DND-41 (cell line): Measurements from ENCODE around the gene PEX14.

Source experiments
- ATAC-seq: fragments of 200-7000 bp; cut with Tn5 transposase; 3 replicates; pipeline ENCODE4 v1.9.1; 2021; ENCODE audit warnings: low read depth; ENCODE audit not compliant: insufficient read depth
- DNase-seq: peaks from one replicate; pipeline ENCODE4 v3.0.0-alpha.2; 2020
- H2AFZ ChIP-seq: 2 replicates; pipeline ENCODE4 v1.6.0; 2012; ENCODE audit warnings: low read depth, low read length
- H3K27ac ChIP-seq: 2 replicates; pipeline ENCODE4 v1.5.1; 2012; ENCODE audit warnings: low read length, inconsistent platforms
- H3K27me3 ChIP-seq: fragments of 200-600 bp; sonication (generic); 2 replicates; pipeline ENCODE4 v1.6.0; 2012; ENCODE audit warnings: low read length, mild to moderate bottlenecking, inconsistent platforms; ENCODE audit not compliant: insufficient read depth, poor library complexity
- H3K36me3 ChIP-seq: 2 replicates; pipeline ENCODE4 v1.5.1; 2012; ENCODE audit warnings: low read length, inconsistent platforms; ENCODE audit not compliant: insufficient read depth
- H3K4me1 ChIP-seq: 2 replicates; pipeline ENCODE4 v1.5.1; 2012; ENCODE audit warnings: mild to moderate bottlenecking, low read length; ENCODE audit not compliant: insufficient read depth
- H3K4me2 ChIP-seq: 2 replicates; pipeline ENCODE4 v1.6.0; 2012; ENCODE audit warnings: mild to moderate bottlenecking, moderate library complexity, low read length, inconsistent platforms; ENCODE audit not compliant: insufficient read depth
- H3K4me3 ChIP-seq, 2 experiments: fragments of 200-600 bp in 1 of 2; shearing (Covaris generic) in 1 of 2; 2 replicates each; pipeline ENCODE4 v1.5.1; 2012 to 2016; ENCODE audit warnings: inconsistent platforms in 2 of 2, low read length in 2 of 2, mild to moderate bottlenecking in 2 of 2, low read depth in 1 of 2, moderate library complexity in 1 of 2
- H3K79me2 ChIP-seq: 2 replicates; pipeline ENCODE4 v1.6.0; 2012; ENCODE audit warnings: low read length, inconsistent platforms; ENCODE audit not compliant: insufficient read depth
- H3K9ac ChIP-seq: 2 replicates; pipeline ENCODE4 v1.6.0; 2012; ENCODE audit warnings: low read depth, mild to moderate bottlenecking, inconsistent platforms, low read length, moderate library complexity
- H3K9me3 ChIP-seq: 2 replicates; pipeline ENCODE4 v1.5.1; 2012; ENCODE audit warnings: low read length, moderate library complexity, mild to moderate bottlenecking, inconsistent platforms; ENCODE audit not compliant: insufficient read depth, severe bottlenecking
- H4K20me1 ChIP-seq: 2 replicates; pipeline ENCODE4 v1.6.0; 2012; ENCODE audit warnings: low read length; ENCODE audit not compliant: insufficient read depth
- EZH2 ChIP-seq: IDR thresholded peaks from 3 replicates; pipeline ENCODE4 v1.6.1; 2012; ENCODE audit warnings: borderline replicate concordance, low read depth, mild to moderate bottlenecking, moderate library complexity, low read length, inconsistent platforms; ENCODE audit not compliant: severe bottlenecking
- TF ChIP-seq, protein P1 (sequence below): IDR thresholded peaks from 2 replicates; pipeline ENCODE4 v1.5.1; 2012; ENCODE audit warnings: borderline replicate concordance, low read length, moderate library complexity, mild to moderate bottlenecking; ENCODE audit not compliant: poor library complexity, severe bottlenecking; ENCODE audit errors: extremely low read depth

PEX14 gene

GRCh38 chr1:10643607-10644306, 169.0 kb downstream of the PEX14 start:
- TF ChIP-seq, protein P1, sequence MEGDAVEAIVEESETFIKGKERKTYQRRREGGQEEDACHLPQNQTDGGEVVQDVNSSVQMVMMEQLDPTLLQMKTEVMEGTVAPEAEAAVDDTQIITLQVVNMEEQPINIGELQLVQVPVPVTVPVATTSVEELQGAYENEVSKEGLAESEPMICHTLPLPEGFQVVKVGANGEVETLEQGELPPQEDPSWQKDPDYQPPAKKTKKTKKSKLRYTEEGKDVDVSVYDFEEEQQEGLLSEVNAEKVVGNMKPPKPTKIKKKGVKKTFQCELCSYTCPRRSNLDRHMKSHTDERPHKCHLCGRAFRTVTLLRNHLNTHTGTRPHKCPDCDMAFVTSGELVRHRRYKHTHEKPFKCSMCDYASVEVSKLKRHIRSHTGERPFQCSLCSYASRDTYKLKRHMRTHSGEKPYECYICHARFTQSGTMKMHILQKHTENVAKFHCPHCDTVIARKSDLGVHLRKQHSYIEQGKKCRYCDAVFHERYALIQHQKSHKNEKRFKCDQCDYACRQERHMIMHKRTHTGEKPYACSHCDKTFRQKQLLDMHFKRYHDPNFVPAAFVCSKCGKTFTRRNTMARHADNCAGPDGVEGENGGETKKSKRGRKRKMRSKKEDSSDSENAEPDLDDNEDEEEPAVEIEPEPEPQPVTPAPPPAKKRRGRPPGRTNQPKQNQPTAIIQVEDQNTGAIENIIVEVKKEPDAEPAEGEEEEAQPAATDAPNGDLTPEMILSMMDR: no peak
- TF ChIP-seq EZH2: no peak
- no peaks in the 10 kb centered on the region; the same call in 1 of the 2 replicates for H4K20me1 ChIP-seq
- H3K4me2 ChIP-seq: no peak overlapping the region
- no peaks in the 10 kb centered on the region for H3K79me2 ChIP-seq
- no peak overlapping the region for H3K4me3 ChIP-seq
- H3K36me3 ChIP-seq: peaks cover 21% of the 10 kb centered on the region
- H3K9ac ChIP-seq: no peak overlapping the region
- no peak overlapping the region for H3K27ac ChIP-seq
- no peaks in the 10 kb centered on the region for H3K27me3 ChIP-seq
- H2AFZ ChIP-seq: no peak overlapping the region
- ATAC-seq (no peak), DNase-seq (no peak)
- H3K4me1 ChIP-seq: no peaks in the 10 kb centered on the region
- H3K9me3 ChIP-seq: no peaks in the 10 kb centered on the region

DNA sequence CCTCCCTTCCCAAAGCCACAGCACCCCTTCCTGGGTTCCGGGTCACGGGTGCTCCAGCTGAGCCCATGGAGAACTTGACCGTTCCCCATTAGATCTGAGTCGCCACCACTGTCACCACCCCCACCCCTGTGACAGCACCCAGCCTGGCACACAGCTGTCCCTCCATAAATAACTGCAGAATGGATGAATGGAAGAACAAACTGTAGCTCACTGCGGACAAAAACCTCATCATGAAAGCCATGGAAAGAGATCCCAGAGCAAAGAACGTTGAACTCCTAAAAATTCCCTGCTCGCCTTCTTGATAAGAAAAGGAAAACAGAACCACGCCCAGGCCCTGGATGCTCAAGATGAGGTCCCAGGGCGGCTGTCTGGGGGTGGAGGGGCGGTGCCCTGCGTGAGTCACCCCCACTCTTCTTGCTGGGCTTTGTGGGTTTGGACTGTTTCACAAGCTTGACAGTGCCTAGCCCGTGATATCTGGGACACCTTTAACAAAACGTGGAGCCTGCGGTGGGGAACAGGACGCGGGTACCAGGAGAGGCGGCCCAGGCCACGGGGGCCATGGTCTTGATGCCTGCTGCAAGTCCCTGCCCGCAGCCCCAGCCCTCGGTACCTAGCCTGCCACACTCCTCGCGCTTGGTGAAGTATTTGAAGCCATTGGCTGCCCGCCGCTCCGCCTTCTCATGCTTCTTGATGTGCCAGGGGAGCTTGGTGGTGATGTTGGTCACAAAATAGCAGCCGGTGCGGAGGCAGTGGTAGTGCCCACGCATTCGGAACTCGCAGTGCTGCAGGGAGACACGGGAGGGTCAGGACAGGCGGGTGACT, 169.8 kb downstream of the PEX14 start:
- Histone ChIP-seq H3K36me3 (peaks cover 18% of the 10 kb centered on the region), H3K27ac (no peak overlapping the region), H3K27me3 (no peaks in the 10 kb centered on the region), H3K9ac (no peak overlapping the region), H3K4me3 (no peak overlapping the region), H4K20me1 (no peaks in the 10 kb centered on the region; the same call in 1 of the 2 replicates), H2AFZ (no peak overlapping the region), H3K4me1 (no peaks in the 10 kb centered on the region), H3K79me2 (no peaks in the 10 kb centered on the region), H3K4me2 (no peak overlapping the region), H3K9me3 (no peaks in the 10 kb centered on the region)
- no peak for DNase-seq
- ATAC-seq: no peak
- TF ChIP-seq, protein P1: no peak
- TF ChIP-seq EZH2: no peak

DNA sequence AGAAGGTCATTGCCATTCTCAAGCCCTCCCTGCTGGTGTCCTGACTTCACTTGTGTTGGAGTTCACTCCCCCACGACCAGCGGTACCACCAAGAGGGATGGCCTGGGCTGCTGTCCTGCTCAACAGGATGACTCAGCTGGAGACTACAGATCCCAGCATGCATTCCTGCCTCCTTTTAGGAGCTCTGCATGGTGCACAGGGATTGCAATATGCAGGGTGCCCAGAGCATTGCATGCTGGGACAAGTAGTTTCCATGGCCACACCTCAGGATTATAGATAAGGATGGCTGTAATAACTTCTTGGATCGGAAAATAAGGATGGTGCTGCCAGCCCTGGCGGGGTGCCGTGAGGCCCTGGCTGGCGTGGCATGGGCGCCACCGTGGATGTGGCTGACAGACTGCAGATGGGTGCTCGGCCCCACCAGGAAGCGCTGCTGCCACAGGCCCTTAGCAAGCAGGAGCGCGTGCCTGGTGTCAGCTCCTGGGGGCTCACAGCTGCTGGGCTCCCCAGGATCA, 171.7 kb downstream of the PEX14 start:
- no peak overlapping the region for H3K9ac ChIP-seq
- H3K4me1 ChIP-seq: no peaks in the 10 kb centered on the region
- no peak for DNase-seq
- ATAC-seq: peak; percentile 44; the same call in 2 of the 3 replicates
- no peaks in the 10 kb centered on the region for H3K27me3 ChIP-seq
- H3K79me2 ChIP-seq: no peaks in the 10 kb centered on the region
- TF ChIP-seq EZH2: no peak
- TF ChIP-seq, protein P1: no peak
- no peak overlapping the region for H2AFZ ChIP-seq
- H3K4me2 ChIP-seq: no peak overlapping the region
- no peaks in the 10 kb centered on the region for H3K9me3 ChIP-seq
- H4K20me1 ChIP-seq: no peaks in the 10 kb centered on the region; the same call in 1 of the 2 replicates
- no peak overlapping the region for H3K27ac ChIP-seq
- peaks cover 15% of the 10 kb centered on the region for H3K36me3 ChIP-seq
- H3K4me3 ChIP-seq: no peak overlapping the region
